Panc1 (cell line): ENCODE results near the gene SORT1. TPM values are rescaled to one million over a fixed set of nuclear protein-coding genes. Genes with fewer than 3 reads are reported as not detected.

Source experiments
- ATAC-seq: fragments of 200-7000 bp; cut with Tn5 transposase; 2 replicates; pipeline ENCODE4 v1.9.1; 2020; ENCODE audit warnings: mild to moderate bottlenecking, moderate library complexity
- BruUV-seq: library from RNA; stranded (reverse); fragments of 400-500 nt; replicated peaks from 2 replicates; lab custom pipeline; 2021; lab: Mats Ljungman, UMichigan
- CTCF ChIA-PET: fragments of 300-600 bp; sonication (Branson Sonifier 250); formaldehyde crosslinking; loops from one replicate; lab custom pipeline; 2022; ENCODE audit warnings: antibody characterized with exemption; lab: Charles Lee
- POLR2A ChIA-PET: fragments of 300-600 bp; sonication (Branson Sonifier 250); formaldehyde crosslinking; loops from one replicate; lab custom pipeline; 2022; ENCODE audit warnings: antibody characterized with exemption; lab: Charles Lee
- DNase-seq: peaks from one replicate; pipeline ENCODE4 v3.0.0-alpha.2; 2010; ENCODE audit warnings: low read depth, low spot score
- H3K27ac ChIP-seq: 2 replicates; pipeline ENCODE4 v1.5.1; 2011; ENCODE audit warnings: mild to moderate bottlenecking, low read length, inconsistent platforms
- H3K27me3 ChIP-seq: fragments of 200-500 bp; sonication (Bioruptor generic); 2 replicates; pipeline ENCODE4 v1.6.0; 2014; ENCODE audit warnings: low read length, inconsistent platforms; ENCODE audit not compliant: control insufficient read depth, insufficient read depth
- H3K36me3 ChIP-seq: fragments of 200-500 bp; sonication (Bioruptor generic); 2 replicates; pipeline ENCODE4 v1.5.1; 2014; ENCODE audit warnings: inconsistent platforms, mild to moderate bottlenecking, low read length, moderate library complexity; ENCODE audit not compliant: control insufficient read depth, insufficient read depth
- H3K4me1 ChIP-seq: 2 replicates; pipeline ENCODE4 v1.5.1; 2011; ENCODE audit warnings: inconsistent platforms, mild to moderate bottlenecking, low read length, moderate library complexity; ENCODE audit not compliant: control insufficient read depth, insufficient read depth
- H3K4me3 ChIP-seq, 2 experiments: 2 replicates each; pipeline ENCODE4 v1.5.1; 2011 to 2012; ENCODE audit warnings: low read depth in 2 of 2, low read length in 2 of 2, mild to moderate bottlenecking in 2 of 2, inconsistent platforms in 1 of 2, moderate library complexity in 1 of 2
- H3K9me3 ChIP-seq: fragments of 200-500 bp; sonication (Bioruptor generic); 2 replicates; pipeline ENCODE4 v1.5.1; 2014; ENCODE audit warnings: low read depth, mild to moderate bottlenecking, inconsistent platforms, low read length, moderate library complexity; ENCODE audit not compliant: control insufficient read depth, insufficient read depth
- CTCF ChIP-seq: fragments of 450-650 bp; IDR thresholded peaks from 2 replicates; pipeline ENCODE4 v1.5.1; 2017; ENCODE audit warnings: mild to moderate bottlenecking
- POLR2AphosphoS5 ChIP-seq: IDR thresholded peaks from 2 replicates; pipeline ENCODE4 v1.6.1; 2012; ENCODE audit warnings: mild to moderate bottlenecking, low read depth, low read length, moderate library complexity
- REST ChIP-seq, 2 experiments: IDR thresholded peaks; 2 replicates each; pipeline ENCODE4 v1.6.1; 2011 to 2012; ENCODE audit warnings: low read depth in 2 of 2, control low read depth in 1 of 2, low read length in 1 of 2, mild to moderate bottlenecking in 1 of 2, moderate library complexity in 1 of 2; ENCODE audit not compliant: insufficient read depth in 1 of 2
- SIN3A ChIP-seq: IDR thresholded peaks from 2 replicates; pipeline ENCODE4 v1.6.1; 2012; ENCODE audit warnings: low read depth, mild to moderate bottlenecking, low read length, moderate library complexity, borderline replicate concordance; ENCODE audit not compliant: insufficient read depth
- TCF7L2 ChIP-seq: IDR thresholded peaks from 2 replicates; pipeline ENCODE4 v1.6.1; 2011; ENCODE audit warnings: mild to moderate bottlenecking, low read depth, low read length, inconsistent platforms
- in situ Hi-C: cut with HindIII; loops from 2 replicates; pipeline ENCODE4 v1.10.0; 2016; ENCODE audit warnings: low sequenced_read_pairs, low pct_unique_long_range_greater_than_20kb
- intact Hi-C: fragments of 100-400 bp; cut with micrococcal nuclease; formaldehyde crosslinking; loops from one replicate; pipeline ENCODE4 v1.10.0; 2022; ENCODE audit not compliant: unreplicated experiment
- total RNA-seq: library from RNA; stranded (reverse); gene quantifications from one replicate; pipeline ENCODE4 v1.2.1, GENCODE V29; 2021; ENCODE audit not compliant: unreplicated experiment

Gene SORT1
- total RNA-seq, 1 experiment from 2014 or later: 25.1 TPM

- ATAC-seq (no peak), DNase-seq (no peak)
- ChIA-PET POLR2A (no interaction called here), CTCF (no interaction called here)
- Histone ChIP-seq H3K27ac (no peak overlapping the region), H3K4me1 (no peaks in the 10 kb centered on the region), H3K4me3 (no peak overlapping the region), H3K27me3 (no peaks in the 10 kb centered on the region), H3K9me3 (no peaks in the 10 kb centered on the region), H3K36me3 (no peaks in the 10 kb centered on the region)
- no TSS peak for BruUV-seq
- in situ Hi-C loops: no loop called here
- intact Hi-C loops: no loop called here
- no peak for TF ChIP-seq TCF7L2
Observed at GRCh38 chr1:109372281-109372680, 25.4 kb downstream of the SORT1 start.

- intact Hi-C loops: no loop called here
- Histone ChIP-seq H3K36me3 (no peaks in the 10 kb centered on the region), H3K4me3 (no peak overlapping the region), H3K4me1 (no peaks in the 10 kb centered on the region), H3K27ac (no peak overlapping the region), H3K27me3 (no peaks in the 10 kb centered on the region), H3K9me3 (no peaks in the 10 kb centered on the region)
- POLR2A ChIA-PET: no interaction called here
- BruUV-seq: no TSS peak
- in situ Hi-C loops: no loop called here
- ATAC-seq (no peak), DNase-seq (no peak)
- TF ChIP-seq POLR2AphosphoS5: no peak
- TF ChIP-seq CTCF: no peak
- no peak for TF ChIP-seq TCF7L2
- TF ChIP-seq REST (IDR thresholded peaks at IDR 0.05; ENCODE audit: insufficient read depth in 1 of 2, low read depth in 2 of 2, low read length in 1 of 2): no peak
- TF ChIP-seq SIN3A: no peak
- CTCF ChIA-PET: no interaction called here
Observed at GRCh38 chr1:109371341-109371739, 26.4 kb downstream of the SORT1 start.

GRCh38 chr1:109370712-109371340 lies 26.9 kb downstream of the SORT1 start:
- CTCF ChIA-PET: no interaction called here
- in situ Hi-C loops: no loop called here

More at GRCh38 chr1:109370712-109371340, 26.9 kb downstream of the SORT1 start:
- Histone ChIP-seq H3K9me3 (no peaks in the 10 kb centered on the region), H3K27ac (no peak overlapping the region), H3K27me3 (no peaks in the 10 kb centered on the region), H3K36me3 (no peaks in the 10 kb centered on the region), H3K4me1 (no peaks in the 10 kb centered on the region), H3K4me3 (no peak overlapping the region)
- ATAC-seq (no peak), DNase-seq (no peak)
- no TSS peak for BruUV-seq
- POLR2A ChIA-PET: no interaction called here
- TF ChIP-seq SIN3A (no peak), CTCF (no peak), POLR2AphosphoS5 (no peak), TCF7L2 (no peak), REST (IDR thresholded peaks at IDR 0.05; ENCODE audit: insufficient read depth in 1 of 2, low read depth in 2 of 2, low read length in 1 of 2) (no peak)
- intact Hi-C loops: no loop called here
